SK-N-SH (cell line): ENCODE data around the gene MYO7A. TPM values are rescaled to one million over a fixed set of nuclear protein-coding genes. Genes with fewer than 3 reads are reported as not detected.

ENCODE experiments used
- CTCF ChIA-PET: fragments of 300-600, 350-600 bp; formaldehyde crosslinking; extraction: SDS; loops from one replicate; lab custom pipeline; 2021; lab: Yijun Ruan, JAX
- POLR2A ChIA-PET: fragments of 350-600 bp; sonication (Branson Sonifier 250); formaldehyde crosslinking; extraction: SDS; loops from one replicate; lab custom pipeline; 2020; ENCODE audit warnings: antibody characterized with exemption, inconsistent platforms; lab: Yijun Ruan, JAX
- DNase-seq: peaks from one replicate; pipeline ENCODE4 v3.0.0; 2012
- H2AFZ ChIP-seq: fragments of 200-600 bp; sonication (generic); 2 replicates; pipeline ENCODE4 v1.8.1; 2016; ENCODE audit warnings: antibody characterized with exemption, mild to moderate bottlenecking, low read depth
- H3F3A ChIP-seq: fragments of 200-600 bp; sonication (generic); replicated peaks from 2 replicates; pipeline ENCODE3; 2016; ENCODE audit warnings: antibody characterized with exemption, mild to moderate bottlenecking; ENCODE audit not compliant: insufficient read depth
- H3K27ac ChIP-seq, 2 experiments: fragments of 200-500 bp in 1 of 2; fragments of 200-600 bp in 1 of 2; sonication (Bioruptor generic) in 1 of 2; sonication (generic), shearing (Covaris generic) in 1 of 2; 2 replicates each; pipeline versions ENCODE4 v1.5.1 to v1.6.1; 2014 to 2016; ENCODE audit warnings: low read depth in 2 of 2, inconsistent platforms in 1 of 2, low read length in 1 of 2, mild to moderate bottlenecking in 1 of 2, mixed read lengths in 1 of 2
- H3K27me3 ChIP-seq: fragments of 200-600 bp; sonication (generic), shearing (Covaris generic); 2 replicates; pipeline ENCODE4 v1.6.1; 2016; ENCODE audit warnings: mixed run types; ENCODE audit not compliant: insufficient read depth
- H3K36me3 ChIP-seq, 2 experiments: fragments of 200-500 bp in 1 of 2; fragments of 200-600 bp in 1 of 2; sonication (Bioruptor generic) in 1 of 2; sonication (generic) in 1 of 2; replicated peaks in 1 of 2; 2 replicates each; pipeline versions ENCODE3 to v1.5.1; 2014 to 2016; ENCODE audit warnings: low read length in 1 of 2, mild to moderate bottlenecking in 1 of 2; ENCODE audit not compliant: insufficient read depth in 2 of 2, control insufficient read depth in 1 of 2
- H3K4me1 ChIP-seq, 2 experiments: fragments of 200-500 bp in 1 of 2; fragments of 200-600 bp in 1 of 2; sonication (Bioruptor generic) in 1 of 2; sonication (generic), shearing (Covaris generic) in 1 of 2; 2 replicates each; pipeline versions ENCODE4 v1.5.1 to v1.6.1; 2014 to 2016; ENCODE audit warnings: low read depth in 1 of 2, low read length in 1 of 2, mixed run types in 1 of 2; ENCODE audit not compliant: insufficient read depth in 2 of 2, control insufficient read depth in 1 of 2
- H3K4me2 ChIP-seq: fragments of 200-600 bp; sonication (generic), shearing (Covaris generic); 2 replicates; pipeline ENCODE4 v1.6.1; 2017; ENCODE audit warnings: mixed run types
- H3K4me3 ChIP-seq, 2 experiments: fragments of 200-500 bp in 1 of 2; fragments of 200-600 bp in 1 of 2; sonication (Bioruptor generic) in 1 of 2; sonication (generic), shearing (Covaris generic) in 1 of 2; 2 replicates each; pipeline versions ENCODE4 v1.5.1 to v1.8.1; 2014 to 2016; ENCODE audit warnings: low read depth in 2 of 2, inconsistent platforms in 1 of 2, low read length in 1 of 2, mild to moderate bottlenecking in 1 of 2, mixed read lengths in 1 of 2, moderate library complexity in 1 of 2
- H3K79me2 ChIP-seq: fragments of 200-600 bp; sonication (generic); 2 replicates; pipeline ENCODE4 v1.8.1; 2017; ENCODE audit warnings: mild to moderate bottlenecking; ENCODE audit not compliant: insufficient read depth
- H3K9ac ChIP-seq: fragments of 200-600 bp; sonication (generic); 2 replicates; pipeline ENCODE4 v1.6.1; 2017; ENCODE audit warnings: mixed run types
- H3K9me2 ChIP-seq: fragments of 200-600 bp; sonication (generic); 2 replicates; pipeline ENCODE4 v1.6.1; 2017; ENCODE audit warnings: mixed run types
- H3K9me3 ChIP-seq: fragments of 200-600 bp; sonication (generic); 2 replicates; pipeline ENCODE4 v1.6.1; 2017; ENCODE audit warnings: mixed run types, mild to moderate bottlenecking, moderate library complexity
- H4K20me1 ChIP-seq: fragments of 200-600 bp; sonication (generic); 2 replicates; pipeline ENCODE4 v1.6.1; 2017; ENCODE audit warnings: mild to moderate bottlenecking, mixed run types; ENCODE audit not compliant: insufficient read depth
- ELF1 ChIP-seq: IDR thresholded peaks from 2 replicates; pipeline ENCODE4 v1.4.0; 2012
- FOXJ3 ChIP-seq: sonication (generic); formaldehyde crosslinking; IDR thresholded peaks from 2 replicates; pipeline ENCODE4 v1.5.1; 2020; ENCODE audit warnings: mild to moderate bottlenecking, missing genetic modification reagents
- GATA2 ChIP-seq: sonication (generic); formaldehyde crosslinking; IDR thresholded peaks from 2 replicates; pipeline ENCODE4 v1.5.0; 2020; ENCODE audit warnings: mild to moderate bottlenecking, missing genetic modification reagents
- JUND ChIP-seq: IDR thresholded peaks from 2 replicates; pipeline ENCODE4 v1.4.0; 2012
- MXI1 ChIP-seq: IDR thresholded peaks from 2 replicates; pipeline ENCODE4 v1.6.1; 2012; ENCODE audit warnings: mild to moderate bottlenecking, low read depth, low read length, improper control_type of control experiment
- NFIC ChIP-seq: IDR thresholded peaks from 2 replicates; pipeline ENCODE4 v1.4.0; 2012; ENCODE audit warnings: borderline replicate concordance
- NRF1 ChIP-seq: IDR thresholded peaks from 2 replicates; pipeline ENCODE4 v1.6.1; 2012; ENCODE audit warnings: low read depth, mild to moderate bottlenecking, low read length
- POLR2AphosphoS5 ChIP-seq: IDR thresholded peaks from 2 replicates; pipeline ENCODE4 v1.6.1; 2012; ENCODE audit warnings: low read depth, low read length
- RAD21 ChIP-seq: IDR thresholded peaks from 2 replicates; pipeline ENCODE4 v1.6.1; 2012; ENCODE audit warnings: mild to moderate bottlenecking, low read length
- RCOR1 ChIP-seq: fragments of 150-350 bp; IDR thresholded peaks from 2 replicates; pipeline ENCODE4 v1.6.1; 2017; ENCODE audit warnings: antibody characterized with exemption, low read length
- RFX5 ChIP-seq: IDR thresholded peaks from 2 replicates; pipeline ENCODE4 v1.6.1; 2012; ENCODE audit warnings: mild to moderate bottlenecking, improper control_type of control experiment, low read length
- SIN3A ChIP-seq: IDR thresholded peaks from 2 replicates; pipeline ENCODE4 v1.6.1; 2012; ENCODE audit warnings: low read depth, mild to moderate bottlenecking, low read length, moderate library complexity, borderline replicate concordance
- SMC3 ChIP-seq: IDR thresholded peaks from 2 replicates; pipeline ENCODE4 v1.6.1; 2012; ENCODE audit warnings: low read depth, low read length, improper control_type of control experiment
- TAF1 ChIP-seq: IDR thresholded peaks from 2 replicates; pipeline ENCODE4 v1.6.1; 2012; ENCODE audit warnings: low read depth, mild to moderate bottlenecking, low read length, moderate library complexity, borderline replicate concordance
- TEAD4 ChIP-seq: IDR thresholded peaks from 2 replicates; pipeline ENCODE4 v1.4.0; 2012; ENCODE audit warnings: mild to moderate bottlenecking, borderline replicate concordance; ENCODE audit not compliant: insufficient read depth
- YY1 ChIP-seq: IDR thresholded peaks from 2 replicates; pipeline ENCODE4 v1.4.0; 2012; ENCODE audit warnings: low read depth, mild to moderate bottlenecking
- WGBS: methylation state at CpG from one replicate; pipeline ENCODE4 v1.1.6; 2017; ENCODE audit warnings: low lambda C conversion rate; 5-methylcytosine and 5-hydroxymethylcytosine counted together
- polyA plus RNA-seq, 3 experiments: library from polyadenylated mRNA; depleted of rRNA; stranded (reverse); fragments of >200 nt; gene quantifications; 2 replicates each; pipeline ENCODE4 v1.2.3, GENCODE V29; 2012
- TF ChIP-seq, protein P1 (sequence below): fragments of 150-350 bp; IDR thresholded peaks from 2 replicates; pipeline ENCODE4 v1.6.1; 2017; ENCODE audit warnings: antibody characterized with exemption, low read length, low read depth, borderline replicate concordance
- TF ChIP-seq, protein P2 (sequence below): IDR thresholded peaks from 2 replicates; pipeline ENCODE4 v1.4.0; 2012; ENCODE audit warnings: low read depth, borderline replicate concordance
- TF ChIP-seq, protein P3 (sequence below): IDR thresholded peaks from 2 replicates; pipeline ENCODE4 v1.6.1; 2012; ENCODE audit warnings: mild to moderate bottlenecking, low read depth, low read length, moderate library complexity
- TF ChIP-seq, protein P4 (sequence below): fragments of 200-600 bp; sonication (generic); IDR thresholded peaks from 2 replicates; pipeline ENCODE4 v1.6.1; 2017; ENCODE audit warnings: antibody characterized with exemption, mild to moderate bottlenecking, moderate library complexity

MYO7A gene
- polyA plus RNA-seq, 1 of the 3 experiments (the other 2 are of a cell fraction), result 0.08 TPM

DNA sequence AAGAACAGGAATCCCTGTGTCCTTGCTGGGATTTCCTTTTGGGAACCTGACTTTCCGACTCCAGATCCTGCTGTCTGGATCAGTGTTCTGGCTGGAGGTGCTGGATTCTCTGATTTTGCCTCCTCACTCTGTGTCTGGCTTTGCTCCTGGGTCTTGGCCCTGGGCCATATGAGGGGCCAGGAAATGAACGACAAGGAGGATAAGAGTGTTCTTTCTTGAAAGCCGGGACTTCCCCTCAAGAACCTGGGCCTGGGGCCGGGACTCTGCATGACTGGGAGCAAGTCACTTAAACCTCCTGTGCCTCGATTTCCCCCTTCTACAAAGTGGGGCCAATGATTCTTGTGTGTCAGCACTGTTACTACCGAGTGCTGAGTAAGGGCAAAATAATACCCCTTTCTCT is 2.9 kb upstream of the MYO7A start:
- CTCF ChIA-PET, result interaction anchor here (3.8 to 12.2 kb wide), 2 partner anchors 60 to 424 kb away, joined by 50 to 270 read pairs; no protein-coding TSS in a partner anchor
- Histone ChIP-seq H3K27ac (no peak overlapping the region), H3F3A (no peaks in the 10 kb centered on the region), H2AFZ (no peak overlapping the region), H3K4me1 (peaks cover 0 to 27% of the 10 kb centered on the region in 2 experiments; a peak in 1 of 4 replicates), H3K4me3 (no peak overlapping the region), H3K4me2 (no peak overlapping the region), H3K27me3 (no peaks in the 10 kb centered on the region), H3K9me2 (no peaks in the 10 kb centered on the region), H3K36me3 (peaks cover 0 to 19% of the 10 kb centered on the region in 2 experiments), H3K9ac (no peak overlapping the region), H3K9me3 (no peaks in the 10 kb centered on the region), H4K20me1 (no peaks in the 10 kb centered on the region), H3K79me2 (no peaks in the 10 kb centered on the region)
- no peak for DNase-seq
- TF ChIP-seq GATA2 (CRISPR knock-in tag) (no peak), RAD21 (no peak), TAF1 (no peak), SMC3 (no peak), TEAD4 (no peak), FOXJ3 (CRISPR knock-in tag) (no peak), YY1 (no peak), SIN3A (no peak), RFX5 (no peak), MXI1 (no peak), POLR2AphosphoS5 (no peak)
- TF ChIP-seq, protein P1, sequence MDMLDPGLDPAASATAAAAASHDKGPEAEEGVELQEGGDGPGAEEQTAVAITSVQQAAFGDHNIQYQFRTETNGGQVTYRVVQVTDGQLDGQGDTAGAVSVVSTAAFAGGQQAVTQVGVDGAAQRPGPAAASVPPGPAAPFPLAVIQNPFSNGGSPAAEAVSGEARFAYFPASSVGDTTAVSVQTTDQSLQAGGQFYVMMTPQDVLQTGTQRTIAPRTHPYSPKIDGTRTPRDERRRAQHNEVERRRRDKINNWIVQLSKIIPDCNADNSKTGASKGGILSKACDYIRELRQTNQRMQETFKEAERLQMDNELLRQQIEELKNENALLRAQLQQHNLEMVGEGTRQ, result no peak
- WGBS, result 70% methylated on average over 5 of the region's 6 CpGs
- POLR2A ChIA-PET, result no interaction called here

DNA sequence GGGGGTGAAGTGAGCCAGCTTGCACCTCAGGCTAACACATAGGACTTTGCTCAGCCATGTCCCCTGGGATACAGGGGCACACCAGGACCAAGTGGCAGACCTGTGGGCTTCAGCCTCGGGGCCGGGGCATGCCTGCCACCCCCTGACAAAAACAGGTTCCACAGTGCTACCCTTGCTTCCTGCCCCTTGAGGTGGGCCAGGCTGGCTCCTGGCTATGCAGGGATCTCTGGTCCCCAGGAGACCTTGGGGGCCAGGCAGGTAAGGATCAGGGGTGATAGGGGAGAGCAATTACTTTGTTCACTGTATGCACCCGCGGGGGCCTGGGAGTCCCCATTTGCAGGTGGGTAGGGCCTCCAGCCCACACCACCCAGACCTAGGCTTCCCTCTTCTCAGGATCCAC is 2.4 kb upstream of the MYO7A start:
- ChIA-PET POLR2A (no interaction called here), CTCF (interaction anchor here (3.2 to 12.2 kb wide), 3 partner anchors 15 to 423 kb away, joined by 30 to 270 read pairs (median 50); no protein-coding TSS in a partner anchor)
- Histone ChIP-seq H4K20me1 (no peaks in the 10 kb centered on the region), H3F3A (no peaks in the 10 kb centered on the region), H3K9me2 (no peaks in the 10 kb centered on the region), H3K27ac (no peak overlapping the region), H3K79me2 (no peaks in the 10 kb centered on the region), H3K36me3 (peaks cover 0 to 16% of the 10 kb centered on the region in 2 experiments), H3K4me1 (peaks cover 0 to 30% of the 10 kb centered on the region in 2 experiments; a peak in 2 of 4 replicates), H3K9ac (no peak overlapping the region), H3K9me3 (no peaks in the 10 kb centered on the region), H2AFZ (no peak overlapping the region), H3K4me3 (no peak overlapping the region), H3K4me2 (no peak overlapping the region), H3K27me3 (no peaks in the 10 kb centered on the region)
- DNase-seq, result no peak
- TF ChIP-seq YY1, result no peak
- TF ChIP-seq, protein P2, sequence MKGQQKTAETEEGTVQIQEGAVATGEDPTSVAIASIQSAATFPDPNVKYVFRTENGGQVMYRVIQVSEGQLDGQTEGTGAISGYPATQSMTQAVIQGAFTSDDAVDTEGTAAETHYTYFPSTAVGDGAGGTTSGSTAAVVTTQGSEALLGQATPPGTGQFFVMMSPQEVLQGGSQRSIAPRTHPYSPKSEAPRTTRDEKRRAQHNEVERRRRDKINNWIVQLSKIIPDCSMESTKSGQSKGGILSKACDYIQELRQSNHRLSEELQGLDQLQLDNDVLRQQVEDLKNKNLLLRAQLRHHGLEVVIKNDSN, result no peak
- TF ChIP-seq TEAD4, result no peak
- no peak for TF ChIP-seq ELF1
- TF ChIP-seq, protein P3, sequence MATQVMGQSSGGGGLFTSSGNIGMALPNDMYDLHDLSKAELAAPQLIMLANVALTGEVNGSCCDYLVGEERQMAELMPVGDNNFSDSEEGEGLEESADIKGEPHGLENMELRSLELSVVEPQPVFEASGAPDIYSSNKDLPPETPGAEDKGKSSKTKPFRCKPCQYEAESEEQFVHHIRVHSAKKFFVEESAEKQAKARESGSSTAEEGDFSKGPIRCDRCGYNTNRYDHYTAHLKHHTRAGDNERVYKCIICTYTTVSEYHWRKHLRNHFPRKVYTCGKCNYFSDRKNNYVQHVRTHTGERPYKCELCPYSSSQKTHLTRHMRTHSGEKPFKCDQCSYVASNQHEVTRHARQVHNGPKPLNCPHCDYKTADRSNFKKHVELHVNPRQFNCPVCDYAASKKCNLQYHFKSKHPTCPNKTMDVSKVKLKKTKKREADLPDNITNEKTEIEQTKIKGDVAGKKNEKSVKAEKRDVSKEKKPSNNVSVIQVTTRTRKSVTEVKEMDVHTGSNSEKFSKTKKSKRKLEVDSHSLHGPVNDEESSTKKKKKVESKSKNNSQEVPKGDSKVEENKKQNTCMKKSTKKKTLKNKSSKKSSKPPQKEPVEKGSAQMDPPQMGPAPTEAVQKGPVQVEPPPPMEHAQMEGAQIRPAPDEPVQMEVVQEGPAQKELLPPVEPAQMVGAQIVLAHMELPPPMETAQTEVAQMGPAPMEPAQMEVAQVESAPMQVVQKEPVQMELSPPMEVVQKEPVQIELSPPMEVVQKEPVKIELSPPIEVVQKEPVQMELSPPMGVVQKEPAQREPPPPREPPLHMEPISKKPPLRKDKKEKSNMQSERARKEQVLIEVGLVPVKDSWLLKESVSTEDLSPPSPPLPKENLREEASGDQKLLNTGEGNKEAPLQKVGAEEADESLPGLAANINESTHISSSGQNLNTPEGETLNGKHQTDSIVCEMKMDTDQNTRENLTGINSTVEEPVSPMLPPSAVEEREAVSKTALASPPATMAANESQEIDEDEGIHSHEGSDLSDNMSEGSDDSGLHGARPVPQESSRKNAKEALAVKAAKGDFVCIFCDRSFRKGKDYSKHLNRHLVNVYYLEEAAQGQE, result no peak
- TF ChIP-seq, protein P4, sequence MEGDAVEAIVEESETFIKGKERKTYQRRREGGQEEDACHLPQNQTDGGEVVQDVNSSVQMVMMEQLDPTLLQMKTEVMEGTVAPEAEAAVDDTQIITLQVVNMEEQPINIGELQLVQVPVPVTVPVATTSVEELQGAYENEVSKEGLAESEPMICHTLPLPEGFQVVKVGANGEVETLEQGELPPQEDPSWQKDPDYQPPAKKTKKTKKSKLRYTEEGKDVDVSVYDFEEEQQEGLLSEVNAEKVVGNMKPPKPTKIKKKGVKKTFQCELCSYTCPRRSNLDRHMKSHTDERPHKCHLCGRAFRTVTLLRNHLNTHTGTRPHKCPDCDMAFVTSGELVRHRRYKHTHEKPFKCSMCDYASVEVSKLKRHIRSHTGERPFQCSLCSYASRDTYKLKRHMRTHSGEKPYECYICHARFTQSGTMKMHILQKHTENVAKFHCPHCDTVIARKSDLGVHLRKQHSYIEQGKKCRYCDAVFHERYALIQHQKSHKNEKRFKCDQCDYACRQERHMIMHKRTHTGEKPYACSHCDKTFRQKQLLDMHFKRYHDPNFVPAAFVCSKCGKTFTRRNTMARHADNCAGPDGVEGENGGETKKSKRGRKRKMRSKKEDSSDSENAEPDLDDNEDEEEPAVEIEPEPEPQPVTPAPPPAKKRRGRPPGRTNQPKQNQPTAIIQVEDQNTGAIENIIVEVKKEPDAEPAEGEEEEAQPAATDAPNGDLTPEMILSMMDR, result no peak
- TF ChIP-seq RCOR1, result no peak
- no peak for TF ChIP-seq POLR2AphosphoS5
- no peak for TF ChIP-seq MXI1
- TF ChIP-seq SMC3, result no peak
- TF ChIP-seq JUND, result no peak
- no peak for TF ChIP-seq RFX5
- TF ChIP-seq TAF1, result no peak
- TF ChIP-seq NFIC, result no peak
- no peak for TF ChIP-seq NRF1
- 72% methylated on average over 4 of the region's 4 CpGs for WGBS
